Glutamatergic neuron (in vitro differentiated cells): ENCODE measurements around the gene FAM234B. TPM values are rescaled to one million over a fixed set of nuclear protein-coding genes. Genes with fewer than 3 reads are reported as not detected.

Experiments used
- DNase-seq: peaks from one replicate; pipeline ENCODE4 v3.0.0; 2022
- H3K27ac Mint-ChIP-seq: one replicate; pipeline ENCODE4 v1.8.0; 2020; ENCODE audit warnings: mild to moderate bottlenecking, mixed read lengths, inconsistent platforms; ENCODE audit not compliant: unreplicated experiment
- H3K27me3 Mint-ChIP-seq: one replicate; pipeline ENCODE4 v1.8.0; 2020; ENCODE audit warnings: mild to moderate bottlenecking, moderate library complexity, mixed read lengths, inconsistent platforms; ENCODE audit not compliant: unreplicated experiment
- H3K36me3 Mint-ChIP-seq: one replicate; pipeline ENCODE4 v1.8.0; 2020; ENCODE audit warnings: mild to moderate bottlenecking, mixed read lengths, inconsistent platforms; ENCODE audit not compliant: unreplicated experiment
- H3K4me1 Mint-ChIP-seq: one replicate; pipeline ENCODE4 v1.8.0; 2020; ENCODE audit warnings: mild to moderate bottlenecking, low read depth, mixed read lengths, inconsistent platforms; ENCODE audit not compliant: unreplicated experiment
- H3K4me3 Mint-ChIP-seq: one replicate; pipeline ENCODE4 v1.8.0; 2020; ENCODE audit warnings: mild to moderate bottlenecking, mixed read lengths, inconsistent platforms; ENCODE audit not compliant: unreplicated experiment
- H3K9me3 Mint-ChIP-seq: one replicate; pipeline ENCODE4 v1.8.0; 2020; ENCODE audit warnings: mild to moderate bottlenecking, moderate library complexity, mixed read lengths, inconsistent platforms; ENCODE audit not compliant: unreplicated experiment
- CTCF ChIP-seq: fragments of 200-600 bp; sonication (generic); IDR thresholded peaks from one replicate; pipeline ENCODE4 v1.5.0; 2021; ENCODE audit not compliant: partially characterized antibody, unreplicated experiment
- total RNA-seq: library from RNA; stranded (reverse); fragmentation: NEBNext Ultra II Directional; extraction: Animal tissue kit (Norgen Biotek cat#: 25700); gene quantifications from one replicate; pipeline ENCODE4 v1.2.1, GENCODE V29; 2021; ENCODE audit not compliant: unreplicated experiment

FAM234B gene
- total RNA-seq, 1 donor from 2014 or later = 26.8 TPM

GRCh38 chr12:13074396-13075117 is 30.4 kb downstream of the FAM234B start:
- no peak overlapping the region for H3K4me3 Mint-ChIP-seq
- no peaks in the 10 kb centered on the region for H3K9me3 Mint-ChIP-seq
- no peak overlapping the region for H3K27ac Mint-ChIP-seq
- H3K36me3 Mint-ChIP-seq = peaks cover 6% of the 10 kb centered on the region
- no peak for TF ChIP-seq CTCF
- peaks cover 11% of the 10 kb centered on the region for H3K4me1 Mint-ChIP-seq
- DNase-seq = no peak
- peaks cover 7% of the 10 kb centered on the region for H3K27me3 Mint-ChIP-seq

GRCh38 chr12:13075118-13075480 is 30.9 kb downstream of the FAM234B start:
- peaks cover 7% of the 10 kb centered on the region for H3K36me3 Mint-ChIP-seq
- no peak for TF ChIP-seq CTCF
- DNase-seq = no peak
- H3K27ac Mint-ChIP-seq = no peak overlapping the region
- H3K9me3 Mint-ChIP-seq = no peaks in the 10 kb centered on the region
- H3K4me3 Mint-ChIP-seq = no peak overlapping the region
- H3K27me3 Mint-ChIP-seq = peaks cover 8% of the 10 kb centered on the region
- H3K4me1 Mint-ChIP-seq = peaks cover 9% of the 10 kb centered on the region

GRCh38 chr12:13075786-13076570 is 31.8 kb downstream of the FAM234B start:
- H3K4me1 Mint-ChIP-seq = peaks cover 9% of the 10 kb centered on the region
- H3K4me3 Mint-ChIP-seq = no peak overlapping the region
- no peak for DNase-seq
- TF ChIP-seq CTCF = no peak
- H3K9me3 Mint-ChIP-seq = no peaks in the 10 kb centered on the region
- H3K36me3 Mint-ChIP-seq = peaks cover 16% of the 10 kb centered on the region
- peaks cover 8% of the 10 kb centered on the region for H3K27me3 Mint-ChIP-seq
- no peak overlapping the region for H3K27ac Mint-ChIP-seq

GRCh38 chr12:13079440-13079906 is 35.3 kb downstream of the FAM234B start:
- H3K9me3 Mint-ChIP-seq = no peaks in the 10 kb centered on the region
- TF ChIP-seq CTCF = no peak
- peaks cover 15% of the 10 kb centered on the region for H3K36me3 Mint-ChIP-seq
- no peaks in the 10 kb centered on the region for H3K4me1 Mint-ChIP-seq
- H3K4me3 Mint-ChIP-seq = no peak overlapping the region
- no peak for DNase-seq
- H3K27me3 Mint-ChIP-seq = peaks cover 2% of the 10 kb centered on the region
- H3K27ac Mint-ChIP-seq = no peak overlapping the region

- H3K27ac Mint-ChIP-seq = no peak overlapping the region
- no peak for DNase-seq
- peaks cover 15% of the 10 kb centered on the region for H3K36me3 Mint-ChIP-seq
- H3K4me3 Mint-ChIP-seq = no peak overlapping the region
- no peaks in the 10 kb centered on the region for H3K4me1 Mint-ChIP-seq
- no peaks in the 10 kb centered on the region for H3K9me3 Mint-ChIP-seq
- H3K27me3 Mint-ChIP-seq = peaks cover 2% of the 10 kb centered on the region
- TF ChIP-seq CTCF = no peak
These were observed 36.1 kb downstream of the FAM234B start for GRCh38 chr12:13080266-13080665.
